KMS-11 (cell line): ENCODE measurements around the gene LCMT1.
A peak's percentile ranks its signal among the peaks of the same experiment; 100 is the strongest.

Experiments
- H2AFZ ChIP-seq: fragments of 200-600 bp; sonication (generic); 2 replicates; pipeline ENCODE4 v1.6.1; 2016; ENCODE audit warnings: antibody characterized with exemption, mixed run types, low read depth
- H3K27ac ChIP-seq: fragments of 200-600 bp; sonication (generic); 2 replicates; pipeline ENCODE4 v1.6.1; 2016; ENCODE audit warnings: mild to moderate bottlenecking, mixed run types
- H3K27me3 ChIP-seq: fragments of 200-600 bp; sonication (generic); 2 replicates; pipeline ENCODE4 v1.6.1; 2017; ENCODE audit warnings: mild to moderate bottlenecking, low read depth, mixed run types, moderate library complexity; ENCODE audit not compliant: insufficient read depth
- H3K36me3 ChIP-seq: fragments of 200-600 bp; sonication (generic); 2 replicates; pipeline ENCODE4 v1.6.1; 2017; ENCODE audit warnings: mild to moderate bottlenecking, mixed run types; ENCODE audit not compliant: insufficient read depth
- H3K4me1 ChIP-seq: fragments of 200-600 bp; sonication (generic); 2 replicates; pipeline ENCODE4 v1.6.1; 2016; ENCODE audit warnings: mild to moderate bottlenecking, low read depth, mixed run types; ENCODE audit not compliant: poor library complexity, severe bottlenecking
- H3K4me2 ChIP-seq: fragments of 200-600 bp; sonication (generic); 2 replicates; pipeline ENCODE4 v1.7.0; 2016; ENCODE audit warnings: mild to moderate bottlenecking, mixed run types
- H3K4me3 ChIP-seq: fragments of 200-600 bp; sonication (generic); IDR thresholded peaks from 2 replicates; pipeline ENCODE4 v1.6.1; 2017; ENCODE audit warnings: low read depth, low read length, mixed read lengths; ENCODE audit not compliant: insufficient read depth
- H3K79me2 ChIP-seq: fragments of 200-600 bp; sonication (generic); 2 replicates; pipeline ENCODE4 v1.6.1; 2016; ENCODE audit warnings: low read depth, mixed run types; ENCODE audit not compliant: insufficient read depth
- H3K9ac ChIP-seq: fragments of 200-600 bp; sonication (generic); 2 replicates; pipeline ENCODE4 v1.6.1; 2016; ENCODE audit warnings: mild to moderate bottlenecking, mixed run types
- H4K20me1 ChIP-seq: fragments of 200-600 bp; sonication (generic); 2 replicates; pipeline ENCODE4 v1.6.1; 2016; ENCODE audit warnings: mild to moderate bottlenecking, mixed run types; ENCODE audit not compliant: insufficient read depth
- TF ChIP-seq, protein P1 (sequence below): fragments of 200-600 bp; sonication (generic); conservative IDR thresholded peaks from 2 replicates; pipeline ENCODE4 v1.6.1; 2017; ENCODE audit warnings: low read depth, mild to moderate bottlenecking, antibody characterized with exemption, low read length, moderate library complexity, mixed read lengths

Gene LCMT1

GRCh38 chr16:25140459-25140858 is 28.9 kb downstream of the LCMT1 start:
- H3K36me3 ChIP-seq: no peaks in the 10 kb centered on the region; the same call in 1 of the 2 replicates
- H3K4me1 ChIP-seq: no peaks in the 10 kb centered on the region
- H3K9ac ChIP-seq: no peak overlapping the region
- no peaks in the 10 kb centered on the region for H4K20me1 ChIP-seq
- no peak overlapping the region for H2AFZ ChIP-seq
- H3K4me3 ChIP-seq: no peak overlapping the region
- no peak overlapping the region for H3K27ac ChIP-seq
- H3K4me2 ChIP-seq: no peak overlapping the region
- no peaks in the 10 kb centered on the region for H3K27me3 ChIP-seq
- TF ChIP-seq, protein P1, sequence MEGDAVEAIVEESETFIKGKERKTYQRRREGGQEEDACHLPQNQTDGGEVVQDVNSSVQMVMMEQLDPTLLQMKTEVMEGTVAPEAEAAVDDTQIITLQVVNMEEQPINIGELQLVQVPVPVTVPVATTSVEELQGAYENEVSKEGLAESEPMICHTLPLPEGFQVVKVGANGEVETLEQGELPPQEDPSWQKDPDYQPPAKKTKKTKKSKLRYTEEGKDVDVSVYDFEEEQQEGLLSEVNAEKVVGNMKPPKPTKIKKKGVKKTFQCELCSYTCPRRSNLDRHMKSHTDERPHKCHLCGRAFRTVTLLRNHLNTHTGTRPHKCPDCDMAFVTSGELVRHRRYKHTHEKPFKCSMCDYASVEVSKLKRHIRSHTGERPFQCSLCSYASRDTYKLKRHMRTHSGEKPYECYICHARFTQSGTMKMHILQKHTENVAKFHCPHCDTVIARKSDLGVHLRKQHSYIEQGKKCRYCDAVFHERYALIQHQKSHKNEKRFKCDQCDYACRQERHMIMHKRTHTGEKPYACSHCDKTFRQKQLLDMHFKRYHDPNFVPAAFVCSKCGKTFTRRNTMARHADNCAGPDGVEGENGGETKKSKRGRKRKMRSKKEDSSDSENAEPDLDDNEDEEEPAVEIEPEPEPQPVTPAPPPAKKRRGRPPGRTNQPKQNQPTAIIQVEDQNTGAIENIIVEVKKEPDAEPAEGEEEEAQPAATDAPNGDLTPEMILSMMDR: no peak
- H3K79me2 ChIP-seq: no peaks in the 10 kb centered on the region

DNA sequence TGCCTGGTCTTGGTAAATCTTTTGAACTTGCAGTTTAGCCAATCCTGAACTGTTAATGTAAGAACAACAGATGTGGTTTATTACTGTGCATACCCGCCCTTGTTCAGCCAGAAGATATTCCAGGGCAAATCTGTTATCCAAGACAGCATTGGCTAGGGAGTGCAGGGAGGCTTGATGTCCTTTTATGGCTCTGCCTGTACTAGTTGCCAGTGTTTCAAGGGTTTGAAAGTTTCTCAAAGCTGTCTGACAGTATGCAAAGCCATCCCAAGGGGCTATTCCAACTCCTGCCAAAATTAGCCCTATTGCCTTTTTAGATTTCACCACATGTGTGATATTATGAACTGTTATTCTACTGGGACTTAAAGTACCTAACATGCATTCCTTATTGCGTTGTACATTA is 30.1 kb downstream of the LCMT1 start:
- no peaks in the 10 kb centered on the region for H3K4me1 ChIP-seq
- no peaks in the 10 kb centered on the region for H3K27me3 ChIP-seq
- no peak overlapping the region for H3K4me2 ChIP-seq
- no peak overlapping the region for H3K4me3 ChIP-seq
- no peaks in the 10 kb centered on the region; the same call in 1 of the 2 replicates for H3K36me3 ChIP-seq
- H3K79me2 ChIP-seq: no peaks in the 10 kb centered on the region
- no peak overlapping the region for H3K27ac ChIP-seq
- no peak overlapping the region for H3K9ac ChIP-seq
- no peaks in the 10 kb centered on the region for H4K20me1 ChIP-seq
- no peak overlapping the region for H2AFZ ChIP-seq
- TF ChIP-seq, protein P1: no peak

DNA sequence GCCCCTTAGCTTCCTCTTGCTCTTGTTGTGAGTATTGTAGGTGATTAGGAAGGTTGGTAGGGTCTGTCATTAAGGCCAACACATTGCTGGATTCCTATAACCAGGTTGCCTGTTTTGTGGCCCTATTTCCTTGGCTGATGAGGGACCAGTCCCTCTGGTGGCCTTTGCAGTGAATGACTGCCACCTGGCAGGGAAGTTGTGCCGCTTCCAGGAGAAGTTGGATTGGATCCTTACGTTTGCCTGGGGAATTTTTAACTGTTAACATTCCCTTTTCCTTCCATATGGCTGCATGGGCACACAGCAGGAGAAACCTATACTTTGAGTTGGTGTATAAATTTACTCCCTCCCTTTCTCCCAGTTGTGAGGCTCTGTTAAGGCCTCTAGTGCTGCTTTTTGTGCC is 32.4 kb downstream of the LCMT1 start:
- H3K4me1 ChIP-seq: no peaks in the 10 kb centered on the region
- no peak overlapping the region for H3K9ac ChIP-seq
- no peaks in the 10 kb centered on the region; the same call in 1 of the 2 replicates for H3K36me3 ChIP-seq
- H3K4me3 ChIP-seq: no peak overlapping the region
- H4K20me1 ChIP-seq: no peaks in the 10 kb centered on the region
- H3K27ac ChIP-seq: no peak overlapping the region
- H3K79me2 ChIP-seq: no peaks in the 10 kb centered on the region
- no peak overlapping the region for H3K4me2 ChIP-seq
- H3K27me3 ChIP-seq: no peaks in the 10 kb centered on the region
- TF ChIP-seq, protein P1: peak; percentile 38
- no peak overlapping the region for H2AFZ ChIP-seq

DNA sequence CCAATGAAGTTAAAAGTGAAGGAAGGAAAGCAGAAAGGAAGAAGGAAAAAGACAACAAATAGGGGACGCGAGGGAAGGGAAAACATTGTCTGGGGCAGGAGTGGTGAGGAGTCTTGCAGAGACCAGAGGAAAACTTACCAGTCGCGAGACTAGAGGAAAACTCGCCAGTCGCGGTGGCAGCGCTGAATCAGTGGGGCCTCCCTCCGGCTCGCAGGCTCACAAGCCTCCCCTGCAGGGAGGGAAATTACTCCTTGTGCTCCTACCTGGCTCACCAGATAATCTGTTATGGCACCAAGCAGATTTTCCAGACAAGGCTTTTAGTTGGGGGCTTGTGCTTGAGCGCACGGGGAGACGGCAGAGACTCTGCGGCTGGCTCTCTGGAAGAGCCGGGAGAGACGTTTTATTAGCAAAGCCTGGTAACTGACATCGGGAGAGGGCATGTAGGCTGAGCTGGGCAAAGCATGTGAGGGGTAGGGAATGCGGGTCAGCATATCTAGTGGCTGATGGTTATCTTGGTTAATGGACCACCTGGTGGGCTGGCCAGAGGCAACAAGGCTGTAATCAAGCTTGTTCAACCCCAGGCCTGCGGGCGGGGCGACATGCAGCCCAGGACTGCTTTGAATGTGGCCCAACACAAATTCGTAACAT is 37.1 kb downstream of the LCMT1 start:
- H3K79me2 ChIP-seq: no peaks in the 10 kb centered on the region
- no peak overlapping the region for H2AFZ ChIP-seq
- H3K9ac ChIP-seq: no peak overlapping the region
- TF ChIP-seq, protein P1: no peak
- no peaks in the 10 kb centered on the region for H3K4me1 ChIP-seq
- no peak overlapping the region for H3K4me3 ChIP-seq
- H3K27me3 ChIP-seq: no peaks in the 10 kb centered on the region
- no peak overlapping the region for H3K4me2 ChIP-seq
- H4K20me1 ChIP-seq: no peaks in the 10 kb centered on the region
- no peaks in the 10 kb centered on the region for H3K36me3 ChIP-seq
- no peak overlapping the region for H3K27ac ChIP-seq
